Stimulated activated CD4-positive, alpha-beta T cell treated with anti-CD3 and anti-CD28 coated beads, Interleukin-2, amount 100 ng/mL, for 4 hours (primary cell): ENCODE data around the gene REC8.

Experiments
- DNase-seq: peaks from one replicate; pipeline ENCODE4 v3.0.0-alpha.2; 2020; ENCODE audit warnings: low read depth

The REC8 gene

DNA sequence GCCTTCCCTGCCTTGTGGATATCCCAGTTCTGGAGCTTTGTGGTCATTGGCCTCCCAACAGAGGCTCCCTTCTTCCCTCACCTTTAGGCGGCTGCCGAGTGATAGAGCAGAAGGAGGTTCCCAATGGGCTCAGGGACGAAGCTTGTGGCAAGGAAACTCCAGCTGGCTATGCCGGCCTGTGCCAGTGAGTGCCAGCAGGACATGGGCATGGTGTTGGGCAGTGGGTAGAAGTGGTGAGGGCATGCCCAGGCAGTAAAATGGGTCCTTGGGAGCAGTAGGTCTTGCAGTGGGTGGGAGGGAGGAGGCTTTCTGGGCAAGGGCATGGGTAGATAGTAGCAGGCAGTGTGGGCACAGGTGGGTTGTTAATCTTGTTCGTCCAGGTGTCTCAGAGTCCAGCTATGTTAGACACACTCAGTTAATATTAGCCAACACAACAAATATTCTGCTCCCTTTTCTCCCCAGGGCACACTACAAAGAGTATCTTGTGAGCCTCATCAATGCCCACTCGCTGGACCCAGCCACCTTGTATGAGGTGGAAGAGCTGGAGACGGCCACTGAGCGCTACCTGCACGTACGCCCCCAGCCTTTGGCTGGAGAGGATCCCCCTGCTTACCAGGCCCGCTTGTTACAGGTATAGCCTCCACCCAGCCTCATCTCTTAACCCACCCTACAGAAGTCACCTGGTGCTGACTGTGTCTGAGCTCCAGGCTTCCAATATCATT lies 11.9 kb upstream of the REC8 start:
- DNase-seq = no peak

DNA sequence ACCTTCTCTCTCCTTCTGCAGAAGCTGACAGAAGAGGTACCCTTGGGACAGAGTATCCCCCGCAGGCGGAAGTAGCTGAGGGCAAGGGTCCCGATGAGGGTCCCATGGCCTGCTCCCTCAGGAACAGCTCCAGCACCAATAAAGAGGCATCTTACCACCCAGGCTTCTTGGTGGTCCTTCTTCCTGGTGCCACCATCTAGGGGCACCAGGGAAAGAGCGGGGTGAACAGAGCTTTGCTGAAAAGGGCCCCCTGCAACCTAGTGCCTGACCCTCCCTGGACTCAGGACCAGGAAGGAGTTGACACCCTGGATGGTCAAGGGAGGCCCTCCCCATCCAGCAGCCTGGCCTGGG lies 11.4 kb upstream of the REC8 start:
- DNase-seq = no peak

DNA sequence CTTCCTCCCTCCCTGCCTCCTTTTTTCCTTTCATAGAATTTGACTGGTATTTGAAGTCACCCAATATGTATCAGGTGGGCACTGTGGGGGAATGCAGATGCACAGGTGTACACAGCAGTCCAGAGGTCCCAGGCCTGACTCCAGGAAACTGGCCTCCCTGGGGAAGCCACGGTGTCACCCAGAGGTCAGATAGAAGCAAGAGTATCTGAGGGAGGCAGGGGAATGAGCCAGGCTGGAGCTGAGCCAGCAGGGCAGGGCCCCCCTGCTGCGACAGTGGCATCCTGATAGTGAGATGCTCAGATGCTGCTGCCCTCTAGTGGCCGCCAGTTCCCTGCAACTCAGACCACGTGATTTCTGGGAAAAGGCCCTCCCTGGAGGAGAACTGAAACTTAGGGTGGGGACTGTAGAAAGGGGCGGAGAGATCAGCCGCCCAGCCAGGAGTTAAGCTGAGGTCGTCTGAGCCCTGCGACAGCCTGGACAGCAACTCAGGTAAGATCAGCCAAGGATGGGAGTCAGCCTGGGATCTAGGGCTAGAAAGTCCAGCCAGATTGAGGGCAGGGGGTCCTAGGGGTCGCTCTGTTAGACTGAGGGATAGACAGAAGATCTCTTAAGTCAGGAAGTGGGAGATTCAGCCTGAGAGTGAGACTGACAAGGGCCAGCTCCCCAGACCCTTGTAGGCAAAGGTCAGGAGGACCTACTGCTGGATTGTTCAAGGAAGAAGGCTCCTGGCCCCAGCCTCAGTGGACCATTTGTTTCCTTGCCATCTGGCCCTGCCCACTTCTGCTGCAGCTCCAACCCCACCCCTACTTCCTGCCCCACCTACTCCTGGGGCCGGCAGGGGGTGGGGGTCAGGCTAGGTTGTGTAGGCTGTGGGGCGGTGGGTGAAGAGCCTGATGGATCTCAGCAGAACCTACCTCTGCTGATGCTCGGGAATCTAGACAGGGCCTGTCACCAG lies 10.8 kb upstream of the REC8 start, which contains the start of gene IRF9:
Gene IRF9 (plus strand): TSS at position 416 of the 955 bp plus-strand sequence. CDS start 880 bp downstream, outside the sequence.
- peak; percentile 95 for DNase-seq

DNA sequence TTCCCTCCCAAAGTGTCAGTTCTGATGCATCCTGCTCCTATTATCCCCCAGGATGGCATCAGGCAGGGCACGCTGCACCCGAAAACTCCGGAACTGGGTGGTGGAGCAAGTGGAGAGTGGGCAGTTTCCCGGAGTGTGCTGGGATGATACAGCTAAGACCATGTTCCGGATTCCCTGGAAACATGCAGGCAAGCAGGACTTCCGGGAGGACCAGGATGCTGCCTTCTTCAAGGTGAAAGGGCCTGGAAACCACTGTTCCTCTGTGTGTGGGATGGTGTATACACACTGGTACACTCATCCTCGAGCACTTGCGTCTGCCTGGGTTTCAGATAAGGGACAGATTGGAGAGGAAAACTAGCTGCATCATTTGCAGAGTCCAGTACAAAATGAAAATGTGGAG lies 9.8 kb upstream of the REC8 start:
- no peak for DNase-seq

DNA sequence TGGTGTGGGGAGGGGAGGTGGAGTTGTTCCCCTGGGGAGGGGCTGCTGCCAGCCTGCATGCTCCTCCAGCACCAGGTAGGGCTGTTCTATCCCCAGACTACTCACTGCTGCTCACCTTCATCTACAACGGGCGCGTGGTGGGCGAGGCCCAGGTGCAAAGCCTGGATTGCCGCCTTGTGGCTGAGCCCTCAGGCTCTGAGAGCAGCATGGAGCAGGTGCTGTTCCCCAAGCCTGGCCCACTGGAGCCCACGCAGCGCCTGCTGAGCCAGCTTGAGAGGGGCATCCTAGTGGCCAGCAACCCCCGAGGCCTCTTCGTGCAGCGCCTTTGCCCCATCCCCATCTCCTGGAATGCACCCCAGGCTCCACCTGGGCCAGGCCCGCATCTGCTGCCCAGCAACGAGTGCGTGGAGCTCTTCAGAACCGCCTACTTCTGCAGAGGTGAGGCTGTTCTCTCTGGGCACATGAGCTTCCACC lies 7.3 kb upstream of the REC8 start:
- no peak for DNase-seq

DNA sequence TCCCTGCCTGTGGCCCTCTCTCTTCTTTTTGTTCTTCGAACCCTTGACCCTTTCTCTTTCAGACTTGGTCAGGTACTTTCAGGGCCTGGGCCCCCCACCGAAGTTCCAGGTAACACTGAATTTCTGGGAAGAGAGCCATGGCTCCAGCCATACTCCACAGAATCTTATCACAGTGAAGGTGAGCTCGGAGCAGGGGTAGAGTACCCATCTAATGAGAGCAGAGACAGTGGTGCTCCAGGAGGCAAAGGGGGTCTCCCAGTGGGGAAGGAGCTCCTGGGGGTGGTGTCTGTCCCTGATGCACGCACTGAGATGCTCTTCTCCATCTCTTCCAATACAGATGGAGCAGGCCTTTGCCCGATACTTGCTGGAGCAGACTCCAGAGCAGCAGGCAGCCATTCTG lies 6.1 kb upstream of the REC8 start:
- no peak for DNase-seq

DNA sequence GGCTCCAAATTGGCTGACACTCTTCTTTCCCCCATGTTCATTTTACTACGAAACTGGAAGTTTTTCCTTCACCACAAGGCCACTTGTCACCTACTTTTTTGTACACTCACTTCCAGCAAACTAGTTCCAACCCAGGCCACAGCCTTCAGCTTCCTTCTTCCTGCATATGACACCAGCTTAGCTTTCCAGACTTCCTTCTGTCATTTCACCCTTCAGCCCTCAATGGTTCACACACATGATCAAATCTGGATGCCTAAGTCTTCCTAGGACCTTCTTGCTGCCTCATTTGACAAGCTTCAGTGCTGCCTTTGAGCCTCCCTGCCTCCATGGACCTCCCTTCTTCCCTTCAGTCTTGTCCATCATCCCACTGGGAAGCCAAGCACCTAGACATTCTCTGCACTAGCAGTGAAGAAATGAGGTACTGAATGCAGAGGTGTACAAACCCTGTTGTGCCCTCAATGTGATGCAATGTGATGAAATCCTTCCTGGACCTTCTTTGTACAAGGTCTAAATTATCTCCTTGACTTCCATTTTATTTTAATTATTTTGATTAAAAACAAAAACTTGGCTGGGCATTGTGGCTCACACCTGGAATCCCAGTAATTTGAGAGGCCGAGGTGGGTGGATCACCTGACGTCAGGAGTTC lies 4.3 kb upstream of the REC8 start:
- DNase-seq = no peak

DNA sequence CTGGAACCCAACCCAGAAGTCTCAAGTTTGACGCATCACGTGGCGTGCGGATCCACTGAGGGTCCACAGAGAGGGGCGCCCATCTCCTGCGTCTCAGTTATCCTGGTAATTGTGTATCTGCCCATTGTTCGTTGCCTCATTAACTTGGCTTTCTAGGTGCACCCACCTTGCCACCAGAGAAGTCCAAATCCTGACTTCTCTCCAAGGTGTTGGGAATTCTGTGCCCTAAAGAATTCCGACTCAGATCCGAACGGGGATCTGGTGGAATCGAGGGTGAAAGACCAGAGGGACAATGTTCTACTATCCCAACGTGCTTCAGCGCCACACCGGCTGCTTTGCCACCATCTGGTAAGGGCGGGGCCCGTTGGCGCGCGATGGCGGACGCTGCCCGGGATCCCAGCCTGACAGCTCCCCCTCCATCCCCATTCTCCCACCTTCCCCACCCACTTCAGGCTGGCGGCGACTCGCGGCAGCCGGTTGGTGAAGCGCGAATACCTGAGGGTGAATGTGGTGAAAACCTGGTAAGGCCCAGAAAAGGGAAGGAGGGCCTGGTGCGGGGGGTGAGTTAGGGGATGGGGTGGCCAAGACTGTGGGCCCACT lies 481 bp downstream of the REC8 start:
- DNase-seq = no peak

DNA sequence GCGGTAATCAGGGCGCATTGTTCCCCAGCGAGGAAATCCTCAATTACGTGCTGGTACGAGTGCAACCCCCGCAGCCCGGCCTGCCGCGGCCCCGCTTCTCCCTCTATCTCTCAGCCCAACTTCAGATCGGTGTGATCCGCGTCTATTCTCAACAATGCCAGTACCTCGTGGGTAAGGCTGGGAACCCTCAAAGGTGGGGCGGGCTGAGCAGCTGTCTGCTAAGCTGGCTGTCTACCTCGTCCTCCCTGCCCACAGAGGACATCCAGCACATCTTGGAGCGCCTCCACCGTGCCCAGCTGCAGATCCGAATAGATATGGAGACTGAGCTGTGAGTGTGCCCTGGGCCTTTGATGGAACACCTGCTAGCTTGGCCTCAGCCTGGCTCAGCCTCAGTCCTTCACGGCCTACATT lies 996 bp downstream of the REC8 start:
- DNase-seq = no peak

DNA sequence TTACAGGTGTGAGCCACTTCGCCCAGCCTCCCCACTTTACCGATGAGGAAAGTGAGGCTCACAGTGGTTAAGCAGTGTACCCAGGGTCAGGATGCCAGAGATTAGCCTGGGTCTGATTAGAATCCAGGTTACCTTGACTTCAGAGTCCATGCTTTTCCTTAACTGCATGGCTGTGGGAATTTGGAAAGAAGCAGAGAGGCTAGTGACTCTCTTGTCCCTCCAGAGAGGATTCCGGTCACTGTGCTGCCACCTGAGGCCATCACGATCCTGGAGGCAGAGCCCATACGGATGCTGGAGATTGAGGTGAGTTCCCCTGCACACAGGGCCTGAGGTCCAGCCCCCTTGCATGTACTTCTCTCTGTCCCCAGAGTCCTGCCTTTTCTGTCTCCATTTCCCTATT lies 4.7 kb downstream of the REC8 start:
- DNase-seq = no peak

DNA sequence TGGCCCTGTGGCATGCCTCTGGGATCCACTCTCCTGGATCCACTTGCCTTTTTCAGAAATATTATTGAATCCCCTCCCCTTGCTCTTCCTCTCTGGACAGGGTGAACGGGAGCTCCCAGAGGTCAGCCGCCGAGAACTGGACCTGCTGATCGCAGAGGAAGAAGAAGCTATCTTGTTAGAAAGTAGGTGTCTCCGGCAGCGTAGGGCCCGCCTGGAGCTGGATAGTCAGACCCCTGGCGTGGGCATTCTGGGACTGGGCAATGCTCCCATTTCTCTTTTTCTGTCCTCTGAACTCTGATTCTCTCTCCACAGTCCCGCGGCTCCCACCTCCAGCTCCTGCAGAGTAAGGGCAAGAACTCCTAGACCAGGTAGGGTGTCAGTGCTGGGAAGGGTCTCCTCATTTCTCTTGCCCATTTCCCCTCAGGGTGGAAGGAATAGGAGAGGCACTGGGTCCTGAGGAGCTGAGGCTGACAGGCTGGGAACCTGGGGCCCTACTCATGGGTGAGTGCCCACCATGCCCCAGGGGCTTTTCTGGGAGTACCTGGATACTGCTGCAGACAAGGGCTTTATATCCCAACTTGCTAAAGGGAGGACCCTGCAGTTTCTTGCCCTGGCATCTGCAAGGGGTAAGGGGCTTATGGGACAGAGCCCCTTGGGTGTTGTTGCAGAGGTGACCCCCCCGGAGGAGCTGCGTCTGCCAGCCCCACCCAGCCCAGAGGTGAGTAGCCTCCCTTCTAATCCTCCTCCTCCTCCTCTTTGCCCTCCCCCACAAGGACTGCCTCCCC lies 5.4 kb downstream of the REC8 start:
- no peak for DNase-seq

DNA sequence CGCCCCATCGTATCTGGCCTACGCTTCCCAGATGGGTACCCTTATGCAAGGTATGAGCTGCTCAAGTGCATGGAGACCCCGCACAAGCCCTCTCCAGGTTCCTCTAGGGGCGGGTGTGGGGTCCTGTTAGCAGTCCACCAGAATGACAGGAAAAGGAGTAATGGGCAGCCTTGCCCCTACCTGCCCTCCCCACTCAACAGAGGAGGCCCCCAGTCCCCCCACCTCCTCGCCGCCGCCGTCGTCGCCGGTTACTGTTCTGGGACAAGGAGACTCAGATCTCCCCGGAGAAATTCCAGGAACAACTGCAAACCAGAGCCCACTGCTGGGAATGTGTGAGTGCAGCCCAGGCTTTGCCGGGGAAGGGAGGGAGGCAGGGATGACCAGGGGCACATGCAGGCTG lies 6.0 kb downstream of the REC8 start:
- DNase-seq = no peak

DNA sequence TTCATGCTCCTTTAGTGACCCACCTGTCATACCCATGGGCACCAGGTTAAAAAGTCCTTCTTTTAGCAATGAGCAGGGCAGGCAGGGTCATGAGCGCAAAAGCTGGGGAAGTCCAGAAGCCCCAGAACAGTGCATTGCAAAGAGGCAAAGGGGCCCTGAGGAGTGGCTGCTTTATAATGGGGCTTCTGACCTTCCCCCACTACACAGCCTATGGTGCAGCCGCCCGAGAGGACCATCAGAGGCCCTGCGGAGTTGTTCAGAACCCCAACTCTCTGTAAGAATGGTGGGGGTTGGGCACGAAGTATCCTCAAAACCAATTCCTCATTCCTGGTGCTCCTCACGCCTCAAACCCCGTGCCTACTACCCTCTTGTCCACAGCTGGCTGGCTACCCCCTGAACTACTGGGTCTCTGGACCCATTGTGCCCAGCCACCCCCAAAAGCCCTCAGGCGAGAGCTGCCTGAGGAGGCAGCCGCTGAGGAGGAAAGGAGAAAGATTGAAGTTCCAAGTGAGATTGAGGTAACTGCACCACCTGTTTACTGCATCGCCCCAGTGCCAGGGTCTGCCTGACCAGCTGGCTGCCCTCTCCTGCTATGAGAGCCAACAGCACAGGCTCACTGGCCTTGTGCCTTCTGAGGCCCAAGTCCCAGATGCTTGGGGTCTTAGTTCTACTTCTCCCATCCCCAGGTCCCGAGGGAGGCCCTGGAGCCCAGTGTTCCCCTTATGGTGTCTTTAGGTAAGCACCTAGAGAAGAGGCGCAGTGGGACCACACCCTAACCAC lies 6.7 kb downstream of the REC8 start:
- DNase-seq = no peak

DNA sequence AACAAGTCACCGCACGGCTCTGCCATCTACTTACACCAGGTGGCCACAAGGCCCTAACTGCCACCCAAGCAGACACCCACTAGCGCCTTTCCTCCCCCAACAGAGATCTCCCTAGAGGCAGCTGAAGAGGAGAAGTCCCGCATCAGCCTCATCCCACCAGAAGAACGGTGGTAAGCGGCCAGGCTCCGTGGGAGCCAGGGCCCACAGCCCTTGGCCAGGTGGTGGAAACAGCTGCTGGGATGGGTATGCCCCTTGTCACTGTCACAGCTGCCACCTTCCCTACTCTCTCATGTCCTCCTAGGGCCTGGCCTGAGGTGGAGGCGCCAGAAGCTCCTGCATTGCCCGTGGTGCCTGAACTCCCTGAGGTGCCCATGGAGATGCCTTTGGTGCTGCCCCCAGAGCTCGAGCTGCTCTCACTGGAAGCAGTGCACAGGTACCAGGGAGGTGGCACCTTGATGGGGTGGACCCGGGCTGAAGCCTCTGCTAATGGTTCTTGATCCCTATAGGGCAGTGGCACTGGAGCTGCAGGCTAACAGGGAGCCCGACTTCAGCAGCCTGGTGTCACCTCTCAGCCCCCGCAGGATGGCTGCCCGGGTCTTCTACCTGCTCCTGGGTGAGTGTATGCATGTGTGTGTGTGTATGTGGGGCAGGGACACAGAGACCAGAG lies 7.5 kb downstream of the REC8 start:
- DNase-seq = no peak

DNA sequence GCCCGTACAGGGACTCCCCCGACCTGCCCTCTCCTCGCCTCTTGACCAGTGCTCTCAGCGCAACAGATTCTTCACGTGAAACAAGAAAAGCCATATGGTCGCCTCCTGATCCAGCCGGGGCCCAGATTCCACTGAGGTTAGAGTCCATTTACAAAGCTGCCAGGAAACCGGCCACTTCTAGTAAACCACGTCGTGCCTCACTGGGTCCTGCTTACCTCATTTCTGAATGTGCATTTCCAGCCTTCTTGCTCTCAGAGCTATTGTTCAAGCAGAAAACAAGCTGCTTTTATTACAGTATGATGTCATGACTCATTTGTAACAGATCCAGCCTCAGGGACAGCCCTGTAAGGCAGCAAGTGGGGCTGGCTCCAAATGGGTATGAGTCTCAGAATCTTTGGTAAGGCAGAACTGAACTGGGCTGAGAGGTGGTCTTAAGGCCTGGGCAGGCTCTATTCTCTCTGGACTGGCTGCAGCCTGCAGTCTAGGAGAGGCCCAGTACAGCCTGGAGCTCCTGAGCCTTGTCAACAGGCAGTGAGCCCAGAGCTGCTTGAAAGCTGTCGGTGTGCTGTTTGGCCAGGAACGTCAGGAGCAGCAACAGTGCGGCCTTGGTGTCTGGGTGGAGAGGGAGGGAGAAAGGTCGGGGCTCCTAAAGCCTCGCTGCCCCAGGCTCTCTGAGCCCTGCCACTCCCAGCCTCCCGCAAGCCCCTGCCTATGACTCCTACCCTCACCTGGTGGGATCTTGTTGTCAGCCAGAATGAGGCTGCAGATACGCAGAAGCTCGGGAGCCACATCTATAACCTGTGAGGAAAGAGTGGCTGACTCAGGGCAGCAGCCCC lies 8.3 kb downstream of the REC8 start:
- no peak for DNase-seq

DNA sequence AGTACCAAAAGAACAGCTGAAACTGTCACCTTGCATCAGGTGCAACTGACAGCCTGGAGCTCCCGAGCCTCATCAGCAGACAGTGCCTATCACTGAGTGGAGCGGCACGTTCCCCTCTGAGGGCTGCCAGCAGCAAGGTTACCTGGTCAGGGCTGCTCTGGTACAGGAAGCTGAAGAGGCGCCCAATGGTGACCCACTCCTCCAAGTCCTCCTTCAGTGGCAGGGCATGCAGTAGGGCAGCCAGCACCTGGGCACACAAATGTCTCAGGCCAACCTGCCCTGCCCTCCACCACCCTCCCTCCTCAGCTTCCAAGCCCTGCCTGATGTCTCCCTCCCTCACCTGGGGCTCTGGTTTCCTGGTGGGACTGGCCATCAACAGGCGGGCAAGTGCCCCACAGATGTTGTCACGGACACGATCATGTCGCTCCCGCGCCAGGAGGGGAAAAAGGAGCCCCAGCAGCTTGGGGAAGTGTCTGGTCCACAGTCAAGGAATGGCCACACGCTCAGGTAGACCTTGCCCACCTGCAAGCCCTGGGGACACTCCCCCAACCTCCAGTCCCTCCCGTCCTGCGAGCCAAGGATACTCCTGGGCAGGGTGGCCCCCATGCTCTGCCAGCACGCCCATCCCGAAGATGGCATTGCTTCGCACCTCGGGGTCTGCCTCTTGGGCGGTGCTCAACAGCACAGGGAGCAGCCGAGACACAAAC lies 9.6 kb downstream of the REC8 start:
- DNase-seq = no peak

DNA sequence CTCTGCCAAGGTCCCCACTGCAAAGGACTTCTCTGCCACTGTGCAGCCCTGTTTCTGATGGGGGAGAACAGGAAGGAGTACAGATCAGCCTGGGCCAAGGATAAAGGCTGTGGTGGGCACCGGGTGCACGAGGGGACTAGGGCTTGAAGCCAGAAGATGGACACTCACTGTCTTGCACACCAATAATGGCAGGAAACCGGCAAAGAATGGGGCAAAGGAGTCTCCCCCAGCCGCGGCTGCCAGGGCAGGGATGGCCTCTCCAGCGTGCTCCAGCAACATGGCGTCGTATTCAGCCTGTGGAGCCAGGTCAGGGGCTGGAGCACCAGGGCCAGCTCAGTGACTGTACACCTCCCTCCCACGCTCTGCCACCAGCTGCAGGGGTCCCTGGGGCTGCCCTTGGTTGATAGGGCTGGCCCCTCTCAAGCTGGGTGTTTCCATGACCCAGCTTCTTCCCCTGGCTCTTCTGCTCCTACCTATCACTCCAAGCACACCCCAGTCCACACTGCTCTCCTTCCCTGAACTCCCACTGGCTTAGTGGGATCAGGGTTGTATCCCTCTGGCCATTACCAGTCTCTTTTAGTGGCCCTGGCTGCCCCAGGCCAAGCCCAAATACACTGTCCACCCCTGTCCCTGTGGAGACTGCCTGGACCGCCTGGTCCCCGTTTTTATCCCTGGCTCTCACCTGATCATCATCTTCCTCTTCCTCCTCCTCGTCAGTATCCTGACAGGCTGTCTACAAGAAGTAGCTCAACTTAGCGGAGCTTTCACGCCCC lies 10.4 kb downstream of the REC8 start:
- DNase-seq = no peak

DNA sequence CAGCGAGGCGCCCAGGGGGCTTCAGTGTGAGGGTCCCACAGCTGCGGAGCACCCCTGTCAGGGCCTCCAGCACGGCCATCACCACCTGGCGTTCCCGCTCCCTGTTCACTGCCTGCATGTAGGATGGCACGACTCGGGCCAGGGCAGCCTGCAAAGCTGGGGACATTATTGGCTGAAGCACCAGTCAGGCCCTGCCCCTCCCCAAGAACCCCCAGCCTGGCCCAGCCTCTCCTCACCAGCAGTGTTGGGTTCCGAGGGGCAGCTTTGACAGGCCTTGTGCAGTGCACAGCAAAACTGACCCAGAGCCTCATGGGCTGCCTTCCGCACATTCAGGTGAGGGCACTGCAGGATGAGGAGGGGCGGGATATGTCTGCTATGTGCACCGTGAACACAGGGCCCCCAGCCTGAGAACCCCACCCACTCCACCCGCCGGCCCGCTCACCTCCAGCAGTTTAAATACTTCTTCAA lies 11.2 kb downstream of the REC8 start:
- no peak for DNase-seq
